ENCODE measurements around the gene PHACTR3. TPM values are rescaled to one million over a fixed set of nuclear protein-coding genes. Genes with fewer than 3 reads are reported as not detected.
"Not testable (repeated sequence)": the region's sequence is repeated elsewhere in the genome, so short reads cannot be mapped to it uniquely, and the experiment has no call there.

PHACTR3 gene
- total RNA-seq, 1 donor from 2014 or later, result 0.14 TPM

DNA sequence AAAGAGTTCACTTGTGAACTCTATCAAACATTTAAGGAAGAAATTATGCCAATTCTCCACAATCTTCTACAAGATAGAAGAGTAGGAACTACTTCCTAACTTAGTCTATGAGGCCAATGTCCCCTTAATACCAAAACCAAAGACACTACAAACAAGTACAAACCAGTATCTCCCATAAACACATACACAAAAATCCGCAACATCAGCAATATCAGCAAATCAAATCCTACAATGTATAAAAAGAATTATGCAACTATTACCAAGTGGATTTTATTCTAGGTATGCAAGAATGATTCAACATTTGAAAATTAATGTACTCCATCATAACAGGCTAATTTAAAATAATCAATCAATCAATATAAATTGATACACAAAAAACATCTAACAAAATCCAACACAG, 283.7 kb downstream of the PHACTR3 start:
- no peaks in the 10 kb centered on the region for H3K27me3 ChIP-seq (ENCODE audit: insufficient read depth, low read length)
- H3K36me3 ChIP-seq (ENCODE audit: insufficient read depth, low read length), result no peaks in the 10 kb centered on the region
- Mint-ChIP-seq H3K27ac (ENCODE audit: unreplicated experiment) (no peak overlapping the region), H3K9me3 (ENCODE audit: unreplicated experiment) (no peaks in the 10 kb centered on the region), H3K4me3 (ENCODE audit: unreplicated experiment) (no peak overlapping the region), H3K36me3 (ENCODE audit: low read depth, unreplicated experiment) (no peaks in the 10 kb centered on the region), H3K4me1 (ENCODE audit: low read depth, unreplicated experiment) (no peaks in the 10 kb centered on the region), H3K27me3 (ENCODE audit: low read depth, unreplicated experiment) (no peaks in the 10 kb centered on the region)
- no peak overlapping the region for H2AFZ ChIP-seq (ENCODE audit: low read depth, low read length)
- DNase-seq (ENCODE audit: low read depth) (no peak), FAIRE-seq (no peak)
- TF ChIP-seq, protein P1, sequence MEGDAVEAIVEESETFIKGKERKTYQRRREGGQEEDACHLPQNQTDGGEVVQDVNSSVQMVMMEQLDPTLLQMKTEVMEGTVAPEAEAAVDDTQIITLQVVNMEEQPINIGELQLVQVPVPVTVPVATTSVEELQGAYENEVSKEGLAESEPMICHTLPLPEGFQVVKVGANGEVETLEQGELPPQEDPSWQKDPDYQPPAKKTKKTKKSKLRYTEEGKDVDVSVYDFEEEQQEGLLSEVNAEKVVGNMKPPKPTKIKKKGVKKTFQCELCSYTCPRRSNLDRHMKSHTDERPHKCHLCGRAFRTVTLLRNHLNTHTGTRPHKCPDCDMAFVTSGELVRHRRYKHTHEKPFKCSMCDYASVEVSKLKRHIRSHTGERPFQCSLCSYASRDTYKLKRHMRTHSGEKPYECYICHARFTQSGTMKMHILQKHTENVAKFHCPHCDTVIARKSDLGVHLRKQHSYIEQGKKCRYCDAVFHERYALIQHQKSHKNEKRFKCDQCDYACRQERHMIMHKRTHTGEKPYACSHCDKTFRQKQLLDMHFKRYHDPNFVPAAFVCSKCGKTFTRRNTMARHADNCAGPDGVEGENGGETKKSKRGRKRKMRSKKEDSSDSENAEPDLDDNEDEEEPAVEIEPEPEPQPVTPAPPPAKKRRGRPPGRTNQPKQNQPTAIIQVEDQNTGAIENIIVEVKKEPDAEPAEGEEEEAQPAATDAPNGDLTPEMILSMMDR (IDR thresholded peaks at IDR 0.05; ENCODE audit: insufficient read depth, low read depth, low read length), result no peak
- TF ChIP-seq EZH2 (IDR thresholded peaks at IDR 0.05; ENCODE audit: insufficient read depth, low read length), result no peak
- no peak overlapping the region for H3K9ac ChIP-seq (ENCODE audit: low read length)
- H3K9me3 ChIP-seq (ENCODE audit: insufficient read depth, low read depth, low read length), result no peaks in the 10 kb centered on the region
- H3K4me2 ChIP-seq (ENCODE audit: low read length), result no peak overlapping the region
- no peaks in the 10 kb centered on the region for H4K20me1 ChIP-seq (ENCODE audit: insufficient read depth, low read length)
- H3K79me2 ChIP-seq (ENCODE audit: insufficient read depth, low read length), result no peaks in the 10 kb centered on the region
- no peak overlapping the region for H3K4me3 ChIP-seq (ENCODE audit: insufficient read depth, low read depth, low read length)
- H3K4me1 ChIP-seq (ENCODE audit: insufficient read depth, low read length), result no peaks in the 10 kb centered on the region
- H3K27ac ChIP-seq (ENCODE audit: low read depth, low read length), result no peak overlapping the region

DNA sequence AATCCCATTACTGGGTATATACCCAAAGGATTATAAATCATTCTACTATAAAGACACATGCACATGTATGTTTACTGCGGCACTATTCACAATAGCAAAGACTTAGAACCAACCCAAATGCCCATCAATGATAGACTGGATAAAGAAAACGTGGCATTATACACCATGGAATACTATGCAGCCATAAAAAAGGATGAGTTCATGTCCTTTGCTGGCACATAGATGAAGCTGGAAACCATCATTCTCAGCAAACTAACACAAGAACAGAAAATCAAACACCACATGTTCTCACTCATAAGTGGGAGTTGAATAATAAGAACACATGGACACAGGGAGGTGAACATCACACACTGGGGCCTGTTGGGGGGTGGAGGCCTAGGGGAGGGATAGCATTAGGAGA, 285.7 kb downstream of the PHACTR3 start:
- H3K79me2 ChIP-seq (ENCODE audit: insufficient read depth, low read length); FAIRE-seq; H3K4me2 ChIP-seq (ENCODE audit: low read length); H3K9me3 ChIP-seq (ENCODE audit: insufficient read depth, low read depth, low read length); H3K9ac ChIP-seq (ENCODE audit: low read length); H3K27ac ChIP-seq (ENCODE audit: low read depth, low read length); DNase-seq (ENCODE audit: low read depth); H2AFZ ChIP-seq (ENCODE audit: low read depth, low read length); H4K20me1 ChIP-seq (ENCODE audit: insufficient read depth, low read length); H3K27me3 ChIP-seq (ENCODE audit: insufficient read depth, low read length); H3K4me3 Mint-ChIP-seq (ENCODE audit: unreplicated experiment); H3K27ac Mint-ChIP-seq (ENCODE audit: unreplicated experiment); H3K4me1 ChIP-seq (ENCODE audit: insufficient read depth, low read length); H3K27me3 Mint-ChIP-seq (ENCODE audit: low read depth, unreplicated experiment); H3K4me3 ChIP-seq (ENCODE audit: insufficient read depth, low read depth, low read length); H3K4me1 Mint-ChIP-seq (ENCODE audit: low read depth, unreplicated experiment); H3K9me3 Mint-ChIP-seq (ENCODE audit: unreplicated experiment); H3K36me3 Mint-ChIP-seq (ENCODE audit: low read depth, unreplicated experiment); H3K36me3 ChIP-seq (ENCODE audit: insufficient read depth, low read length): not testable (repeated sequence)

DNA sequence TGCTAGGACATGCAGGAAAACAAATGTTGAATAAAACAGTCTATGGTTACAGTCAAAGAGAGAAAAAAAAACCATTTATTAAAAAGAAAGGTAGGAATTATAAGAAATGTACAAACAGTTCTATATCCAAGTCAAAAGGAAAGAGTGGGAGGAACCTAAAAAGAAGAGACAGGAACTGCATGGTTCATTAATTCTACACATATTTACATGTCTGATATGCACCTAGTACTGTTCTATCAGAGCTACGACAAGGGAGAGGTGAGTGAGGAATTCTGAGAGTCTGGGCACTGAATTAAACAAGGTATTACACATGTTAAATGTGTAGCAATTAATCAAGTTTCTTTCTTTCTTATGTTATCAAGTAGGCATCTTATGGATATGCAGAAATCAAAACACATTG, 287.2 kb downstream of the PHACTR3 start:
- no peak overlapping the region for H3K27ac Mint-ChIP-seq (ENCODE audit: unreplicated experiment)
- H3K27me3 Mint-ChIP-seq (ENCODE audit: low read depth, unreplicated experiment), result no peaks in the 10 kb centered on the region
- no peak overlapping the region for H3K27ac ChIP-seq (ENCODE audit: low read depth, low read length)

More for the DNA sequence above, 287.2 kb downstream of the PHACTR3 start:
- no peaks in the 10 kb centered on the region for H3K36me3 ChIP-seq (ENCODE audit: insufficient read depth, low read length)
- no peak overlapping the region for H3K9ac ChIP-seq (ENCODE audit: low read length)
- H3K9me3 Mint-ChIP-seq (ENCODE audit: unreplicated experiment), result no peaks in the 10 kb centered on the region
- no peak for DNase-seq (ENCODE audit: low read depth)
- no peaks in the 10 kb centered on the region for H4K20me1 ChIP-seq (ENCODE audit: insufficient read depth, low read length)
- H3K4me3 ChIP-seq (ENCODE audit: insufficient read depth, low read depth, low read length), result no peak overlapping the region
- H3K4me3 Mint-ChIP-seq (ENCODE audit: unreplicated experiment), result no peak overlapping the region
- H3K4me2 ChIP-seq (ENCODE audit: low read length), result no peak overlapping the region
- TF ChIP-seq EZH2 (IDR thresholded peaks at IDR 0.05; ENCODE audit: insufficient read depth, low read length), result no peak
- TF ChIP-seq, protein P1 (IDR thresholded peaks at IDR 0.05; ENCODE audit: insufficient read depth, low read depth, low read length), result no peak
- H3K36me3 Mint-ChIP-seq (ENCODE audit: low read depth, unreplicated experiment), result no peaks in the 10 kb centered on the region
- FAIRE-seq, result no peak
- no peaks in the 10 kb centered on the region for H3K4me1 Mint-ChIP-seq (ENCODE audit: low read depth, unreplicated experiment)
- no peak overlapping the region for H2AFZ ChIP-seq (ENCODE audit: low read depth, low read length)
- no peaks in the 10 kb centered on the region for H3K27me3 ChIP-seq (ENCODE audit: insufficient read depth, low read length)
- no peaks in the 10 kb centered on the region for H3K4me1 ChIP-seq (ENCODE audit: insufficient read depth, low read length)
- no peaks in the 10 kb centered on the region for H3K79me2 ChIP-seq (ENCODE audit: insufficient read depth, low read length)
- no peaks in the 10 kb centered on the region for H3K9me3 ChIP-seq (ENCODE audit: insufficient read depth, low read depth, low read length)

All from astrocyte (in vitro differentiated cells and primary cell).